Mesenchymal stem cell (in vitro differentiated cells and primary cell): Measurements from ENCODE around the gene SEC23A.

ENCODE experiments used
- DNase-seq: peaks from one replicate; pipeline ENCODE4 v3.0.0-alpha.2; 2013
- H2AFZ ChIP-seq: one replicate; pipeline ENCODE4 v1.6.1; 2013; ENCODE audit warnings: low read depth, mild to moderate bottlenecking, control low read depth, inconsistent platforms, low read length, moderate library complexity
- H2AK5ac ChIP-seq: 2 replicates; pipeline ENCODE4 v1.6.1; 2013; ENCODE audit warnings: low read length, moderate library complexity, mild to moderate bottlenecking, inconsistent platforms; ENCODE audit not compliant: severe bottlenecking
- H2BK120ac ChIP-seq: one replicate; pipeline ENCODE4 v1.6.1; 2013; ENCODE audit warnings: low read depth, mild to moderate bottlenecking, inconsistent platforms, low read length, moderate library complexity
- H2BK12ac ChIP-seq, 2 experiments: one replicate each; pipeline ENCODE4 v1.6.1; 2013; ENCODE audit warnings: inconsistent platforms in 2 of 2, low read length in 2 of 2, mild to moderate bottlenecking in 2 of 2, moderate library complexity in 2 of 2, control low read depth in 1 of 2
- H2BK15ac ChIP-seq: one replicate; pipeline ENCODE4 v1.6.1; 2013; ENCODE audit warnings: mild to moderate bottlenecking, low read depth, inconsistent platforms; ENCODE audit not compliant: poor library complexity, severe bottlenecking
- H2BK5ac ChIP-seq: 2 replicates; pipeline ENCODE4 v1.6.1; 2013; ENCODE audit warnings: low read depth, mild to moderate bottlenecking, low read length, control low read depth, inconsistent platforms; ENCODE audit not compliant: poor library complexity, severe bottlenecking
- H3K14ac ChIP-seq, 2 experiments: one replicate each; pipeline ENCODE4 v1.6.1; 2013; ENCODE audit warnings: inconsistent platforms in 2 of 2, low read length in 2 of 2, control low read depth in 1 of 2, mild to moderate bottlenecking in 1 of 2, moderate library complexity in 1 of 2
- H3K18ac ChIP-seq, 2 experiments: one replicate each; pipeline ENCODE4 v1.6.1; 2013; ENCODE audit warnings: inconsistent platforms in 2 of 2, low read length in 2 of 2, control low read depth in 1 of 2, low read depth in 1 of 2, mild to moderate bottlenecking in 1 of 2
- H3K23ac ChIP-seq, 2 experiments: one replicate each; pipeline ENCODE4 v1.6.1; 2013; ENCODE audit warnings: inconsistent platforms in 2 of 2, low read length in 2 of 2, mild to moderate bottlenecking in 2 of 2, moderate library complexity in 2 of 2, control low read depth in 1 of 2
- H3K27ac ChIP-seq: 2 replicates; pipeline ENCODE4 v1.5.1; 2013; ENCODE audit warnings: mild to moderate bottlenecking, moderate library complexity, low read length, control low read depth, inconsistent platforms; ENCODE audit not compliant: poor library complexity, severe bottlenecking
- H3K27me3 ChIP-seq, 2 experiments: 2 replicates each; pipeline versions ENCODE4 v1.6.1 to v1.7.0; 2013; ENCODE audit warnings: low read length in 2 of 2, mild to moderate bottlenecking in 2 of 2, moderate library complexity in 2 of 2, control low read depth in 1 of 2, inconsistent platforms in 1 of 2; ENCODE audit not compliant: control insufficient read depth in 1 of 2, insufficient read depth in 1 of 2
- H3K36me3 ChIP-seq, 2 experiments: 2 replicates each; pipeline versions ENCODE4 v1.6.1 to v1.7.0; 2013; ENCODE audit warnings: low read length in 2 of 2, control low read depth in 1 of 2, inconsistent platforms in 1 of 2, low read depth in 1 of 2, mild to moderate bottlenecking in 1 of 2; ENCODE audit not compliant: insufficient read depth in 2 of 2, control insufficient read depth in 1 of 2
- H3K4ac ChIP-seq, 2 experiments: one replicate each; pipeline ENCODE4 v1.6.1; 2013; ENCODE audit warnings: inconsistent platforms in 2 of 2, low read length in 2 of 2, mild to moderate bottlenecking in 2 of 2, moderate library complexity in 2 of 2, control low read depth in 1 of 2, low read depth in 1 of 2
- H3K4me1 ChIP-seq: 2 replicates; pipeline ENCODE4 v1.6.1; 2013; ENCODE audit warnings: low read depth, low read length, control low read depth; ENCODE audit not compliant: control insufficient read depth, insufficient read depth
- H3K4me2 ChIP-seq: 2 replicates; pipeline ENCODE4 v1.6.1; 2013; ENCODE audit warnings: low read length, mild to moderate bottlenecking, inconsistent platforms; ENCODE audit not compliant: poor library complexity, severe bottlenecking
- H3K4me3 ChIP-seq, 2 experiments: 2 replicates each; pipeline versions ENCODE4 v1.5.1 to v1.7.0; 2013; ENCODE audit warnings: low read length in 2 of 2, mild to moderate bottlenecking in 2 of 2, control low read depth in 1 of 2, low read depth in 1 of 2; ENCODE audit not compliant: insufficient read depth in 1 of 2
- H3K79me1 ChIP-seq: replicated peaks from 2 replicates; pipeline ENCODE4 v1.6.1; 2013; ENCODE audit warnings: mild to moderate bottlenecking, control low read depth, low read length, inconsistent platforms; ENCODE audit not compliant: poor library complexity, severe bottlenecking
- H3K9ac ChIP-seq: 2 replicates; pipeline ENCODE4 v1.7.0; 2013; ENCODE audit warnings: mild to moderate bottlenecking, low read length, moderate library complexity
- H3K9me3 ChIP-seq: 2 replicates; pipeline ENCODE4 v1.7.0; 2013; ENCODE audit warnings: mild to moderate bottlenecking, low read length; ENCODE audit not compliant: control insufficient read depth
- H4K8ac ChIP-seq: one replicate; pipeline ENCODE4 v1.6.1; 2013; ENCODE audit warnings: inconsistent platforms, mild to moderate bottlenecking, low read length, moderate library complexity
- H4K91ac ChIP-seq: one replicate; pipeline ENCODE4 v1.6.1; 2013; ENCODE audit warnings: mild to moderate bottlenecking, low read length, inconsistent platforms
- WGBS: methylation state at CpG from one replicate; pipeline ENCODE4 v1.1.7; 2013; ENCODE audit warnings: mixed read lengths; 5-methylcytosine and 5-hydroxymethylcytosine counted together

SEC23A gene

GRCh38 chr14:38993981-38994380 is 109.1 kb downstream of the SEC23A start:
- H4K8ac ChIP-seq, result no peak overlapping the region
- no peaks in the 10 kb centered on the region for H3K79me1 ChIP-seq
- no peaks in the 10 kb centered on the region for H3K9me3 ChIP-seq
- H3K18ac ChIP-seq, result no peak overlapping the region
- no peak overlapping the region for H3K4me2 ChIP-seq
- no peak overlapping the region for H2BK15ac ChIP-seq
- H3K23ac ChIP-seq, result no peak overlapping the region
- no peak overlapping the region for H3K27ac ChIP-seq
- no CpG with 5 or more reads among the region's 2 CpGs for WGBS
- H2BK12ac ChIP-seq, result no peak overlapping the region
- no peaks in the 10 kb centered on the region for H3K27me3 ChIP-seq
- H3K9ac ChIP-seq, result no peak overlapping the region
- peaks cover 0 to 4% of the 10 kb centered on the region in 2 experiments for H3K36me3 ChIP-seq
- no peak overlapping the region for H3K14ac ChIP-seq
- H4K91ac ChIP-seq, result no peak overlapping the region
- H2BK5ac ChIP-seq, result no peak overlapping the region
- no peak overlapping the region for H3K4ac ChIP-seq
- DNase-seq, result no peak
- H2AFZ ChIP-seq, result no peak overlapping the region
- H2AK5ac ChIP-seq, result no peak overlapping the region
- H3K4me3 ChIP-seq, result no peak overlapping the region
- no peak overlapping the region for H2BK120ac ChIP-seq
- no peaks in the 10 kb centered on the region for H3K4me1 ChIP-seq

- Histone ChIP-seq H3K4me2 (no peak overlapping the region), H2BK15ac (no peak overlapping the region), H3K27me3 (no peaks in the 10 kb centered on the region), H3K9me3 (no peaks in the 10 kb centered on the region), H3K4me1 (no peaks in the 10 kb centered on the region), H3K27ac (no peak overlapping the region), H3K4me3 (no peak overlapping the region), H3K4ac (no peak overlapping the region), H4K91ac (no peak overlapping the region), H3K14ac (no peak overlapping the region), H3K18ac (no peak overlapping the region), H2BK12ac (no peak overlapping the region), H3K23ac (no peak overlapping the region), H3K9ac (no peak overlapping the region), H2BK5ac (no peak overlapping the region), H2AFZ (no peak overlapping the region), H2AK5ac (no peak overlapping the region), H4K8ac (no peak overlapping the region), H2BK120ac (no peak overlapping the region), H3K79me1 (peaks cover 1% of the 10 kb centered on the region), H3K36me3 (peaks cover 0 to 4% of the 10 kb centered on the region in 2 experiments)
- DNase-seq, result no peak
- 69% methylated on average over 4 of the region's 4 CpGs for WGBS
Measured at GRCh38 chr14:38992067-38992844, 110.8 kb downstream of the SEC23A start.

- H3K4ac ChIP-seq, result no peak overlapping the region
Measured at GRCh38 chr14:38991299-38991698, 111.7 kb downstream of the SEC23A start.

GRCh38 chr14:38989922-38990546 is 113.0 kb downstream of the SEC23A start:
- Histone ChIP-seq H2AFZ (no peak overlapping the region), H2BK120ac (no peak overlapping the region), H3K4me2 (no peak overlapping the region), H3K4me1 (no peaks in the 10 kb centered on the region), H3K4me3 (no peak overlapping the region), H3K4ac (no peak overlapping the region), H3K9me3 (no peaks in the 10 kb centered on the region), H3K27me3 (no peaks in the 10 kb centered on the region), H3K14ac (no peak overlapping the region), H2BK15ac (no peak overlapping the region), H4K8ac (no peak overlapping the region), H3K79me1 (peaks cover 1% of the 10 kb centered on the region), H3K9ac (no peak overlapping the region), H2BK12ac (no peak overlapping the region), H2AK5ac (no peak overlapping the region), H3K36me3 (no peaks in the 10 kb centered on the region), H2BK5ac (no peak overlapping the region), H3K23ac (no peak overlapping the region), H4K91ac (no peak overlapping the region), H3K27ac (no peak overlapping the region), H3K18ac (no peak overlapping the region)
- no peak for DNase-seq
- WGBS, result 100% methylated on average over 2 of the region's 2 CpGs

More at GRCh38 chr14:38991299-38991698, 111.7 kb downstream of the SEC23A start:
- no peak overlapping the region for H3K4me2 ChIP-seq
- no peak overlapping the region for H2AFZ ChIP-seq
- no peaks in the 10 kb centered on the region for H3K4me1 ChIP-seq
- no peaks in the 10 kb centered on the region for H3K27me3 ChIP-seq
- no peak overlapping the region for H3K4me3 ChIP-seq
- no peak for DNase-seq
- H3K36me3 ChIP-seq, result peaks cover 0 to 4% of the 10 kb centered on the region in 2 experiments
- 100% methylated on average over 1 of the region's 1 CpG for WGBS
- H2BK12ac ChIP-seq, result no peak overlapping the region
- H3K18ac ChIP-seq, result no peak overlapping the region
- no peak overlapping the region for H2BK15ac ChIP-seq
- H2BK120ac ChIP-seq, result no peak overlapping the region
- H2BK5ac ChIP-seq, result no peak overlapping the region
- H3K27ac ChIP-seq, result no peak overlapping the region
- H3K79me1 ChIP-seq, result peaks cover 1% of the 10 kb centered on the region
- H4K8ac ChIP-seq, result no peak overlapping the region
- H3K14ac ChIP-seq, result no peak overlapping the region
- H3K9ac ChIP-seq, result no peak overlapping the region
- no peak overlapping the region for H2AK5ac ChIP-seq
- no peak overlapping the region for H3K23ac ChIP-seq
- no peaks in the 10 kb centered on the region for H3K9me3 ChIP-seq
- no peak overlapping the region for H4K91ac ChIP-seq
